DOHH2 (cell line): ENCODE measurements around the gene CDK4.

Experiments
- H3F3A ChIP-seq: fragments of 200-600 bp; sonication (generic), shearing (Covaris generic); 2 replicates; pipeline ENCODE4 v1.6.0; 2016; ENCODE audit warnings: antibody characterized with exemption, mild to moderate bottlenecking; ENCODE audit not compliant: control insufficient read depth, insufficient read depth
- H3K27ac ChIP-seq: fragments of 200-600 bp; sonication (generic); 2 replicates; pipeline ENCODE4 v1.5.1; 2014; ENCODE audit warnings: low read depth, mild to moderate bottlenecking, low read length, moderate library complexity
- H3K27me3 ChIP-seq: fragments of 200-600 bp; sonication (generic); 2 replicates; pipeline ENCODE4 v1.6.1; 2014; ENCODE audit warnings: mild to moderate bottlenecking, low read length, mixed read lengths; ENCODE audit not compliant: control insufficient read depth
- H3K36me3 ChIP-seq: fragments of 200-600 bp; sonication (generic); 2 replicates; pipeline ENCODE4 v1.6.1; 2014; ENCODE audit warnings: mild to moderate bottlenecking, low read length, moderate library complexity, mixed read lengths; ENCODE audit not compliant: control insufficient read depth
- H3K4me1 ChIP-seq: fragments of 200-600 bp; sonication (generic); 2 replicates; pipeline ENCODE4 v1.6.1; 2014; ENCODE audit warnings: mild to moderate bottlenecking, low read length, mixed read lengths; ENCODE audit not compliant: control insufficient read depth
- H3K4me2 ChIP-seq: fragments of 200-600 bp; sonication (generic); 2 replicates; pipeline ENCODE4 v1.6.0; 2014; ENCODE audit warnings: mild to moderate bottlenecking, low read length, moderate library complexity
- H3K4me3 ChIP-seq: fragments of 200-600 bp; sonication (generic); 2 replicates; pipeline ENCODE4 v1.5.1; 2014; ENCODE audit warnings: mild to moderate bottlenecking, low read length, mixed read lengths
- H3K79me2 ChIP-seq: fragments of 200-600 bp; sonication (generic); 2 replicates; pipeline ENCODE4 v1.6.1; 2014; ENCODE audit warnings: mild to moderate bottlenecking, low read length, mixed read lengths; ENCODE audit not compliant: control insufficient read depth
- H3K9me2 ChIP-seq: fragments of 200-600 bp; sonication (generic); replicated peaks from 2 replicates; pipeline ENCODE4 v1.6.1; 2014; ENCODE audit warnings: mild to moderate bottlenecking, low read length, mixed read lengths; ENCODE audit not compliant: control insufficient read depth
- H3K9me3 ChIP-seq: fragments of 200-600 bp; sonication (generic); 2 replicates; pipeline ENCODE4 v1.6.1; 2014; ENCODE audit warnings: antibody characterized with exemption, low read length, mixed read lengths; ENCODE audit not compliant: control insufficient read depth, insufficient read depth
- H4K20me1 ChIP-seq: fragments of 200-600 bp; sonication (generic); 2 replicates; pipeline ENCODE4 v1.6.0; 2014; ENCODE audit warnings: low read depth, mild to moderate bottlenecking, antibody characterized with exemption, low read length, moderate library complexity; ENCODE audit not compliant: control insufficient read depth, insufficient read depth
- EZH2phosphoT487 ChIP-seq: fragments of 200-600 bp; sonication (generic); IDR thresholded peaks from 2 replicates; pipeline ENCODE4 v1.6.1; 2017; ENCODE audit warnings: borderline replicate concordance, mild to moderate bottlenecking, antibody characterized with exemption, low read length, moderate library complexity, mixed read lengths
- TF ChIP-seq, protein P1 (sequence below): fragments of 200-600 bp; sonication (generic); IDR thresholded peaks from one replicate; pipeline ENCODE4 v1.5.1; 2014; ENCODE audit warnings: antibody characterized with exemption, mild to moderate bottlenecking, low read depth, low read length; ENCODE audit not compliant: poor library complexity, severe bottlenecking

Gene CDK4

DNA sequence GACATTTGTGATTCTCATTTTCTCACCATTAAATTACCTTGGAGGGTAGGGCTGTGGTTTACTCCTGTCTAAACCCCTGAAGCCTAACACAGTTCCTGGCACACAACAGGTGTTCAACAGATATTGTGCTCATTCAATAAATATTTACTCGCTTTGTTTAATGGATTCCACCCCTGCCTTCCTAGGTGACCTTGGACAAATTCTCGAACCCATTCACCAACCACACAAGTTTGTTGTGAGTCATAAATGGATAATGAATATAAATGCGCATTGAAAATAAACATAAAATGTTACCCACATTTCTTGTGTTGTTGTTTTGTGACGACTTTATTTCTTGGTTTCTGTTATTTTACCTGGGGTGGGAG, 30.1 kb upstream of the CDK4 start:
- Histone ChIP-seq H3K4me3 (peak overlapping the region; percentile 98), H3K36me3 (peaks cover 35% of the 10 kb centered on the region)

DNA sequence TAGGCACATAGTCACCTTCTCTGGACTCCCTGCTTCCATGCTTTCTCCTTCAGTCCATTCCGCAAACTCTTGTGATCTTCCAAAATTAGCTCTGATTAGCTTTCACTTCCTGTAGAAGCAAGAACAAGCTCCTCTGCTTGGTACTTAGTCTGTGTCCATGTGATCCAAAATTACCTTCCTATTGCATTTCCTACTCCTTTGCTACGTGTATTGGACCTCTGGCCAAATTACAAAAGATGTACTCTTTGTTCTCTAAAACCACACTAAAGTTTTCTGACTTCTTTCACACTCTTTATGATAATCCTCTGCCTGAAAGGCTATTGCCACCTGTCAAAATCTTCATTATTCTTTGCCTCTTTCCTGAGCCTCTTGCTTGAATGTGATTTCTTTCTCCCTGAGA, 29.7 kb upstream of the CDK4 start:
- H3K4me3 ChIP-seq = peak overlapping the region; percentile 98

More for the DNA sequence above, 30.1 kb upstream of the CDK4 start:
- H3K9me2 ChIP-seq = no peaks in the 10 kb centered on the region
- H3K4me2 ChIP-seq = peak overlapping the region; percentile 97
- H3K27ac ChIP-seq = peak overlapping the region; percentile 15
- no peaks in the 10 kb centered on the region for H3K27me3 ChIP-seq
- no peaks in the 10 kb centered on the region for H3F3A ChIP-seq
- no peaks in the 10 kb centered on the region for H3K9me3 ChIP-seq
- H3K4me1 ChIP-seq = peaks cover 21% of the 10 kb centered on the region
- TF ChIP-seq, protein P1, sequence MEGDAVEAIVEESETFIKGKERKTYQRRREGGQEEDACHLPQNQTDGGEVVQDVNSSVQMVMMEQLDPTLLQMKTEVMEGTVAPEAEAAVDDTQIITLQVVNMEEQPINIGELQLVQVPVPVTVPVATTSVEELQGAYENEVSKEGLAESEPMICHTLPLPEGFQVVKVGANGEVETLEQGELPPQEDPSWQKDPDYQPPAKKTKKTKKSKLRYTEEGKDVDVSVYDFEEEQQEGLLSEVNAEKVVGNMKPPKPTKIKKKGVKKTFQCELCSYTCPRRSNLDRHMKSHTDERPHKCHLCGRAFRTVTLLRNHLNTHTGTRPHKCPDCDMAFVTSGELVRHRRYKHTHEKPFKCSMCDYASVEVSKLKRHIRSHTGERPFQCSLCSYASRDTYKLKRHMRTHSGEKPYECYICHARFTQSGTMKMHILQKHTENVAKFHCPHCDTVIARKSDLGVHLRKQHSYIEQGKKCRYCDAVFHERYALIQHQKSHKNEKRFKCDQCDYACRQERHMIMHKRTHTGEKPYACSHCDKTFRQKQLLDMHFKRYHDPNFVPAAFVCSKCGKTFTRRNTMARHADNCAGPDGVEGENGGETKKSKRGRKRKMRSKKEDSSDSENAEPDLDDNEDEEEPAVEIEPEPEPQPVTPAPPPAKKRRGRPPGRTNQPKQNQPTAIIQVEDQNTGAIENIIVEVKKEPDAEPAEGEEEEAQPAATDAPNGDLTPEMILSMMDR = no peak
- TF ChIP-seq EZH2phosphoT487 = no peak
- peaks cover 32% of the 10 kb centered on the region for H3K79me2 ChIP-seq
- H4K20me1 ChIP-seq = peaks cover 4% of the 10 kb centered on the region; the same call in 1 of the 2 replicates

DNA sequence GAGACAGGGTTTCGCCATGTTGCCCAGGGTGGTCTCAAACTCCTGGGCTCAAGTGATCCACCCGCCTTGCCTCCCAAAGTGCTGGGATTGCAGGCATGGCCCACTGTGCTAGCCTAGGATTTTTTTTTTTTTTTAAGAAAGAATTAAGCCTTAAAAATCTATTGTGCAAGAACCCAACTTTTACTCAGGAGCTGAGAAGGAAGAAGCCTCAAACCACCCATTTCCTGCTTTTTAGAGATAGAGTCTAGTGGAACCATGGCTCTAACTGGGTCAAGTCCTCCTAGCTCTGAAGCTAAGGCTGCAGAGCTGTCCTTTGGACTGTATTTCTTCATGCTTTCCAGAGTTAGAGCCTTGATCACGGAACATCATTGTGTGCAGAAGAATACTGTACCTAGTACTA, 29.1 kb upstream of the CDK4 start:
- H3K36me3 ChIP-seq = peaks cover 25% of the 10 kb centered on the region
- no peaks in the 10 kb centered on the region for H3K9me3 ChIP-seq
- no peaks in the 10 kb centered on the region for H3F3A ChIP-seq
- peak overlapping the region; percentile 98 for H3K4me3 ChIP-seq
- peak overlapping the region; percentile 97 for H3K4me2 ChIP-seq
- peaks cover 21% of the 10 kb centered on the region for H3K4me1 ChIP-seq
- H3K79me2 ChIP-seq = peaks cover 29% of the 10 kb centered on the region
- peak overlapping the region; percentile 15; the same call in 1 of the 2 replicates for H3K27ac ChIP-seq
- H3K9me2 ChIP-seq = no peaks in the 10 kb centered on the region
- peaks cover 4% of the 10 kb centered on the region; the same call in 1 of the 2 replicates for H4K20me1 ChIP-seq
- no peaks in the 10 kb centered on the region for H3K27me3 ChIP-seq
- TF ChIP-seq EZH2phosphoT487 = no peak
- TF ChIP-seq, protein P1 = no peak

More for the DNA sequence above, 29.7 kb upstream of the CDK4 start:
- Histone ChIP-seq H3K9me3 (no peaks in the 10 kb centered on the region), H3K36me3 (peaks cover 31% of the 10 kb centered on the region), H3K27ac (peak overlapping the region; percentile 15), H3K27me3 (no peaks in the 10 kb centered on the region), H4K20me1 (peaks cover 4% of the 10 kb centered on the region; the same call in 1 of the 2 replicates), H3K9me2 (no peaks in the 10 kb centered on the region), H3K4me1 (peaks cover 21% of the 10 kb centered on the region), H3K79me2 (peaks cover 32% of the 10 kb centered on the region), H3K4me2 (peak overlapping the region; percentile 97), H3F3A (no peaks in the 10 kb centered on the region)
- no peak for TF ChIP-seq EZH2phosphoT487
- TF ChIP-seq, protein P1 = no peak
